ENCODE measurements around the gene AARS2.

- TF ChIP-seq CTCF (IDR thresholded peaks at IDR 0.05) (no peak), POLR2A (IDR thresholded peaks at IDR 0.05) (no peak)
These were observed 8.1 kb upstream of the AARS2 start for GRCh38 chr6:44321210-44321609.

Data from adrenal gland (tissue), 5 donors.